IPS-20b (cell line): Measurements from ENCODE around the gene APLN.

Experiments
- H3K27ac ChIP-seq: one replicate; pipeline ENCODE4 v1.5.1; 2013; ENCODE audit warnings: low read length
- H3K27me3 ChIP-seq: 2 replicates; pipeline ENCODE4 v1.6.1; 2013; ENCODE audit warnings: mild to moderate bottlenecking, low read length, inconsistent platforms; ENCODE audit not compliant: insufficient read depth
- H3K36me3 ChIP-seq: 2 replicates; pipeline ENCODE4 v1.6.1; 2013; ENCODE audit warnings: low read depth, mild to moderate bottlenecking, inconsistent platforms, low read length, moderate library complexity; ENCODE audit not compliant: insufficient read depth
- H3K4me1 ChIP-seq: 2 replicates; pipeline ENCODE4 v1.6.1; 2013; ENCODE audit warnings: mild to moderate bottlenecking, control low read depth, inconsistent platforms, low read length, moderate library complexity; ENCODE audit not compliant: insufficient read depth
- H3K4me3 ChIP-seq: 2 replicates; pipeline ENCODE4 v1.5.1; 2013; ENCODE audit warnings: mild to moderate bottlenecking, low read length, inconsistent platforms
- H3K9ac ChIP-seq: 2 replicates; pipeline ENCODE4 v1.6.1; 2013; ENCODE audit warnings: low read depth, mild to moderate bottlenecking, inconsistent platforms, low read length, moderate library complexity
- H3K9me3 ChIP-seq: 2 replicates; pipeline ENCODE4 v1.6.1; 2013; ENCODE audit warnings: mild to moderate bottlenecking, low read depth, low read length, inconsistent platforms; ENCODE audit not compliant: insufficient read depth

The APLN gene

DNA sequence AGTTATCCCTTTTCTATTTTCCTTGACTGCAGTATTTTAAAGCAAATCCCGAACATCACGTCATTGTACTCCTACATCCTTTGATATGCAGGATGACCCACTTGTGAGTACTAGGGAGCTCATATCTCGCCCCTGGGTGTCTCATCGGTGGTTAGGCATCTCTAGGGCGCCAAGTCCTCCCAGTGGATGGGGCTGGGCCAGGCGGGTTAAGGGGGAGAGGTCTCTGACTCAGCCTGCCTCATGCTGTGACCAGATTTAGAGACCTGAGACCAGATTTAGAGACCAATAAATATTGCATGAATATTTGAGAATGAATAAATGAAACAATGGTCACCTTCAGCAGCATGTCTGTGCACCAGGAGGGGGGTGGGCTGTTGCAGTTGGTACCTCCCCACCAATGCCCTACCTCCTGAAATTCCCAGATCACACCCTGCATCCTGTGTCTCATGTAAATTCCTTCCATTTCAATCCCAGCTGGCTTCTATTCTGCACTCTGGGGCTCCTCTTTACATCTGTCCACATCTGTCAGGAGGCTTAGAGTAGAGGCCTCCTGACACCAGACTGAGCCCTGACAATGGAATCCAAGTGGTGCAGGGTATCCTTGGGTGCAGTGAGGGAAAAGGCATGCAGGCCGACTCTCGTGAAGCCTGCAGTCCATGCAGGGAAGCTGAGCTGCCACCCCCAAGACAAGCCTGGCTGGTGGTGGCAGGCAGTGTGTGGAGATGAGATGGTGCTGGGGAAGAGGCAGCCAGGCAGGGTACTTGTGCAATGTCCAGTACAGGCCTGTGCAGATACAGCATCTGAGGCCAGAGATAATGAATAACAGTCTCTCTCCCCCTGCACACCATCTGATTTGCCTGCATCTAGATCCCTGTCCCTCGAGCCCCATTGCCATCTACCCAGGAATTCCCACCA, 5.2 kb downstream of the APLN start:
- Histone ChIP-seq H3K4me1 (no peaks in the 10 kb centered on the region; the same call in 1 of the 2 replicates), H3K36me3 (no peaks in the 10 kb centered on the region), H3K9ac (no peak overlapping the region), H3K27ac (no peak overlapping the region), H3K27me3 (peaks cover 64% of the 10 kb centered on the region), H3K4me3 (no peak overlapping the region), H3K9me3 (no peaks in the 10 kb centered on the region)

DNA sequence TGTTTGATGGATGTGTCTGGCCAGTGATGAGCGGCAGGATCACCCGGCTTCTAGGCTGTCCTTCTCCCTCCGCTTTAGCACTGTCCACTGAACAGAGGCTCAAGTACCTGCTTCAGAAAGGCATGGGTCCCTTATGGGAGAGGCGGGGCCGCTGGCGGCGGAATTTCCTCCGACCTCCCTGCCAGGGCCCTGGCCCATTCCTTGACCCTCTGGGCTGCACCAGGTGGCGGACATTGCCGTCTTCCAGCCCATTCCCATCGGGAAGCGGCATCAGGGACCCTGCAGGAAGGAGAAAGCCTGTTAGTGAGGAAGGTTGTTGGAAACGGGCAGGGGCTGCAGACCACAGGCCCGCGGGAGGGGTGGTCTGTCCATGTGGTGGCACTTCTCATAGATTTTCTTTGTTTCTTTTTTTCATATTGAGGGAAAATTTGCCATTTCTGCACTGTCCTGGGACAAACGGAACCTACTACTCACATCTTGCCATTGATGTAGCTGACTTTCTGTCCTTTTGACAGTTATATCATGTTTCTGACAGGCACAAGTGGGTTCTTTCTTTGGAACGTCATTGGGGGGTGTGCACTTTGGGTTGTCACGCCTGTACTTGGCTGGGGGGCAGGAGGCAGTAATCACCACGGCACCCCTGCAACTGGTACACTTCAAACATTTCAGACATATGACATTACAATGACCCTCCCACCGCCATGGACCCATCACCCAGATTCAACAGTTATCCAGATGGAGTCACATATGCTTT, 6.1 kb downstream of the APLN start:
- Histone ChIP-seq H3K9me3 (no peaks in the 10 kb centered on the region), H3K4me3 (no peak overlapping the region), H3K4me1 (no peaks in the 10 kb centered on the region; the same call in 1 of the 2 replicates), H3K9ac (no peak overlapping the region), H3K27me3 (peaks cover 56% of the 10 kb centered on the region), H3K36me3 (no peaks in the 10 kb centered on the region), H3K27ac (no peak overlapping the region)

DNA sequence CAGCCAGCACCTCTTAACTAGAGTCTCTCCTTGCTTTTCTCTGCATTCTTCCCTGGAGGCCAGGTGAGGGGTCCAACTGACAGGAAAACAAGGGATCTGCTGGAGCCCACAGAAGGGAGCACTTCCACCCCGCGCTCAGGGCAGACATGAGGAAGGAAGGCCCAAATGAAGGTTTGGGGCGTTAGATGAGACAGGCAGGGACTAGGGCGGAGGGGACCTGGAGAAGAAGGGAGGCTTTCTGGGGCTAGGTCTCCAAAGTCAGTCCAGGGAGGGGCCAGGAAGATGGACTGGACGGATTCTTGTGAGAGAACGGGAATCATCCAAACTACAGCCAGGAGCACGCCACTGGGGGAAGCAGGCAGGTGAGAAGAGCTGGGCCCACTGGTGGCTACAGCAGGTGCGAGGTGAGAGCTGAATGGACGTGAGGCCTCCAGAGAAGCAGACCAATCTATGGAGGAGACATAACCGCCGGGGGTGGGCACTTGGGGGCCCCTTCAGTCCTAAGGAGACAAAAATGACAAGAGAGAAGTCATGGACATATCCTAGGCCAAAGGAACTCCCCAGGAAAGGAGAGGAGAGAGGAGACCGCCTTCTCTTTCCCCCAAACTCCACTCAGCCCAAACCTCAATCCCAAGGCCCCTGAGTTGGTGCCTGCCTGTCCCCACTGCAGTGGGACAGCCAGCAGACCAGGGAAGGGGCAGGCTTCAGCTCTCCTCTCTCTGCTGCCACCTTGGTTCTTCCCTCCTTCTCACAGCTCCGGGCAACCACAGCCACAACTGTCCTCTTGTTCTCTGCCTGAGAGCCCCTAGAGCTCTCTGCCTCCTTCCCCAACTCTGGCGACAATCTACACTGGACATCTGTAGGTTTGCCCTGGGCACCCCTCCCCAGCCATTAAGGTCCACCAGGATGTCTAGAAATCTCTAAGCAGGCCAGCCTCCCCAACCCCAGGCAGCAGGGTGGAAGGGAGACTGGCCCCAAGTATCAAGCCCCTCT, 7.0 kb downstream of the APLN start:
- Histone ChIP-seq H3K27ac (no peak overlapping the region), H3K36me3 (no peaks in the 10 kb centered on the region), H3K9ac (no peak overlapping the region), H3K4me1 (no peaks in the 10 kb centered on the region; the same call in 1 of the 2 replicates), H3K4me3 (no peak overlapping the region), H3K27me3 (peaks cover 46% of the 10 kb centered on the region), H3K9me3 (no peaks in the 10 kb centered on the region)

DNA sequence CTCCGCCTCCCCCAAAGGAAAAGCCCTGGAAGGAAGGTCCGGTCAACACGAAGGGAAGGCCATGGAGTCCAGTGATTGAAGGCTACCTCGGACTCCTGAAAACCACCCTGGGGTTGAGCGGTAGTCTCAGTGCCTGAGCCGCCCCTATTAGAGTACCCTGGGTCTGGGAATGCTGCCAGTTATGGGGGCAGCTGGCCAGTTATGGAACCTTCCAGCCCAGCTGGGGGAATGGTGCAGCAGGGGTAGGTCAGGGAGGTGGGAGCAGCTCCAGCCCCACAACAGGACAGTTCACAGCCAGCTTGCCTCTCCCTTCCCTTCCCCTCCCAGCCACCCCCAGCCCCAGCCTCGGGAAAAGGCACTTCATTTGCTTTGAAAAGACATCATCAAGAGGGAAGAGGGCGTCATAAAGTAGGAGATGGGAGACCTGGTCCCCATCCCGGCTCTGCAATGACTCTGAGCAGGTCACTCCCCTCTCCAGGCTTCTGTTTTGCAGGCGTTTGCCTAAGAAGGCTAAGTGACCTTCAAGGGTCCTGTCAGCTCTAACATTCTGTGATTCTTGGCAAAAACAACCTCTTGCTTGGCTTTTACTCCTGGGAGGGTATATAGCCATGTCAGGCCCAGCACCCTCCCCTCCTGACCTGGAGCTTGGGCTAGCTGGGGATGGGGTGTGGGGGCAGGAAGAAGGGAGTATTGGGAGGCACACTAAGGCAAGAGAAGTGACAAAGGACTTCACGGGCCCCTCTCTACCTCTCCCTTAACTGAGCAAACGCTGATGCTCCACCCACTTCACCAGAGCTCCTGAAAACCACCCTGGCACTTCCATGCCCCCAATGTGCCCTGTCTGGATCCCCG, 8.0 kb downstream of the APLN start:
- Histone ChIP-seq H3K4me3 (no peak overlapping the region), H3K9ac (no peak overlapping the region), H3K27ac (no peak overlapping the region), H3K36me3 (no peaks in the 10 kb centered on the region), H3K4me1 (no peaks in the 10 kb centered on the region; the same call in 1 of the 2 replicates), H3K27me3 (peaks cover 37% of the 10 kb centered on the region), H3K9me3 (no peaks in the 10 kb centered on the region)

DNA sequence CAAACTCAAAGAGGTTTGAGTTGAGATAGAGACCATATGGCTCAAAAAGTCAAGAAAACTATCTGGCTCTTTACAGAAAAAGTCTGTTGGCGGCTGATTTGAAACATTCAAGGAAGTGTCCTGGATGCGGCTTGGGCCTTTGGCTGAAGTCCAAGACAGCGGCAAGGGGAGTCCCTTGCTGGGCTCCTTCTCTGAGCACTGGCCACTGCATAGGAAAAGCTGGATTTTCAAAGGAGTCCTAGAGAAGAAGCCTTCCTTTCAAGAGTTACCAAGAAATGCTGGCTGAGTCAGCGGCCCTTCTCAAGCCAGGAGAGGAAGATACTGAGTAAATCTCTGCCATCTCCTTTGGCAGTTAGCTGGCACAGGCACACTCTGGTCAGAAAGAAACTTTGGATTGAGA, 12.1 kb downstream of the APLN start:
- Histone ChIP-seq H3K36me3 (no peaks in the 10 kb centered on the region), H3K9ac (no peak overlapping the region), H3K27me3 (peaks cover 4% of the 10 kb centered on the region; the same call in 1 of the 2 replicates), H3K27ac (no peak overlapping the region), H3K4me1 (no peaks in the 10 kb centered on the region), H3K9me3 (no peaks in the 10 kb centered on the region), H3K4me3 (no peak overlapping the region)

DNA sequence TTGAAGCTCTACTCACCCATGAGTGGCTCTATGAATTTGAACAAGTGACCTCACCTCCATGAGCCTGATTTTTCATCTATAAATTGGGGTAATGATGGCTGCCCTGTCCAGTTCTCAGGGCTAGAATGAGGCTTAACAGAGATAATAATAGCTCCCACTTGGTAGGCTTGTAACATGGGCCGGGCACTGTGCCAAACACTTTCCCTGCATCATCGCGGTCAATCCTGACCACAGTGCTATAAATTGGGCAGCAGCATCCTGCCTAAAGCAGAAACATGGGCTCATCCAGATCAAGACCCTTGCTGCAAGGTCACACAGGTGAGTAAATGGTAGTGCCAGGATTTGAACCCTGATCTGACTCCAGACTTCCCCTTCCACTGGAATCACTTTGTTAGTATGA, 12.8 kb downstream of the APLN start:
- Histone ChIP-seq H3K27me3 (no peaks in the 10 kb centered on the region), H3K9me3 (no peaks in the 10 kb centered on the region), H3K36me3 (no peaks in the 10 kb centered on the region), H3K4me1 (no peaks in the 10 kb centered on the region), H3K27ac (no peak overlapping the region), H3K4me3 (no peak overlapping the region), H3K9ac (no peak overlapping the region)

DNA sequence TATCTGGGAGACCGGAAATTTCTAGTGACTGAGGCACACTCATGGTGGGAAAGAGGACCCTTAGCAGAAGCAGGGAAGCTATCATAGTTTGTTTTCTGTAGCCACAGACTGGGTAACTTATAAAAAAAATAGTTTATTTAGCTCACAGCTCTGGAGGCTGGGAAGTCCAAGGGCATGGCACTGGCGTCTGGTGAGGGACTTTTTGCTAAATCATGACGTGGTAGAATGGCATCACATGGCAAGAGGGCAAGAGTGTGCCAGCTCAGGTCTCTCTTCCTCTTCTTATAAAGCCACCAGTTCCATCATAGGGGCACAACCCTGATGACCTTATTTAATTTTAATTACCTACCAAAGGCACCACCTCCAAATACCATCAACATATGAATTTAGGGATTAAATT, 13.3 kb downstream of the APLN start:
- H3K27ac ChIP-seq = no peak overlapping the region
- no peaks in the 10 kb centered on the region for H3K36me3 ChIP-seq
- no peak overlapping the region for H3K4me3 ChIP-seq
- H3K4me1 ChIP-seq = no peaks in the 10 kb centered on the region
- no peaks in the 10 kb centered on the region for H3K27me3 ChIP-seq
- H3K9me3 ChIP-seq = no peaks in the 10 kb centered on the region
- H3K9ac ChIP-seq = no peak overlapping the region

DNA sequence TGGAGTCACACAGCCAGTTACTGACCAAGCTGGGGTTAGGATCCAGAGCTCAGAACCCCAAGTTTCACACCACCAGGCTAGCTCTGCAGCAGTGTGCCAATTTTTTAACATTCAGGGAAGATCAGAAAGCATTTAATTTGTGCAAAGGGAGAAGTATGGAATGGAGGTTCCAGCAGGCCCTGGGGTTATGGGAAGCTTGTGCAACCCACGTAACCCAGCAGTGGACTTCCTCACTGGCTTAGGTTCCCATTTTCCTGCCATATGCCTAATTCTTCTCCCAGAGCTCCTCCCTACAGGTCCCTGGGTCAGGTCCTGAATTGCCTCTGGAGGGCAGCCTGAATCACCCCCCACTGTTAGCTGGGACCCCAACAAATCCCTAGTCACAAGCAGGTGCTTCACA, 14.0 kb downstream of the APLN start:
- Histone ChIP-seq H3K27me3 (no peaks in the 10 kb centered on the region), H3K4me3 (no peak overlapping the region), H3K9ac (no peak overlapping the region), H3K36me3 (no peaks in the 10 kb centered on the region), H3K9me3 (no peaks in the 10 kb centered on the region), H3K27ac (no peak overlapping the region), H3K4me1 (no peaks in the 10 kb centered on the region)

DNA sequence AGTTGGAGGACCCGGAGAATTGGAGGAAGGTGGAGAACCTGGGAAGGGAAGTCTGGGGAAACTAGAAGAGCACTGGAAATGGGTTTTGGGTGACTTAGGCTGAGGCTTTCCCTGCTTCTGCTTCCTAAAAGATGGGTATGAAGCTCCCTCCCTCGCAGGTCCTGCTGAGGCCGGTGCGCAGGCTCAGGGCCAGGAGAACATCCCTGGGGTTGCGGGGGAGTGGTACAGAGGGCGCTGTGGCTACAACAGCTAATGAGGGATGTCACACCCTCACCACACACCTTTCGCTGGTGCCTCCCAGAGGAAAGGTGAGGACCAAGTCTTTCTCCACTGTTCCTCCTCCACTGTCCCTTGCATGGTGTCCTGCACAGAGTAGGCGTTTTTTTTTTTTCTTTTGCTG, 15.8 kb downstream of the APLN start:
- Histone ChIP-seq H3K27me3 (no peaks in the 10 kb centered on the region), H3K36me3 (no peaks in the 10 kb centered on the region), H3K9me3 (no peaks in the 10 kb centered on the region), H3K4me1 (no peaks in the 10 kb centered on the region), H3K27ac (no peak overlapping the region), H3K9ac (no peak overlapping the region), H3K4me3 (no peak overlapping the region)

DNA sequence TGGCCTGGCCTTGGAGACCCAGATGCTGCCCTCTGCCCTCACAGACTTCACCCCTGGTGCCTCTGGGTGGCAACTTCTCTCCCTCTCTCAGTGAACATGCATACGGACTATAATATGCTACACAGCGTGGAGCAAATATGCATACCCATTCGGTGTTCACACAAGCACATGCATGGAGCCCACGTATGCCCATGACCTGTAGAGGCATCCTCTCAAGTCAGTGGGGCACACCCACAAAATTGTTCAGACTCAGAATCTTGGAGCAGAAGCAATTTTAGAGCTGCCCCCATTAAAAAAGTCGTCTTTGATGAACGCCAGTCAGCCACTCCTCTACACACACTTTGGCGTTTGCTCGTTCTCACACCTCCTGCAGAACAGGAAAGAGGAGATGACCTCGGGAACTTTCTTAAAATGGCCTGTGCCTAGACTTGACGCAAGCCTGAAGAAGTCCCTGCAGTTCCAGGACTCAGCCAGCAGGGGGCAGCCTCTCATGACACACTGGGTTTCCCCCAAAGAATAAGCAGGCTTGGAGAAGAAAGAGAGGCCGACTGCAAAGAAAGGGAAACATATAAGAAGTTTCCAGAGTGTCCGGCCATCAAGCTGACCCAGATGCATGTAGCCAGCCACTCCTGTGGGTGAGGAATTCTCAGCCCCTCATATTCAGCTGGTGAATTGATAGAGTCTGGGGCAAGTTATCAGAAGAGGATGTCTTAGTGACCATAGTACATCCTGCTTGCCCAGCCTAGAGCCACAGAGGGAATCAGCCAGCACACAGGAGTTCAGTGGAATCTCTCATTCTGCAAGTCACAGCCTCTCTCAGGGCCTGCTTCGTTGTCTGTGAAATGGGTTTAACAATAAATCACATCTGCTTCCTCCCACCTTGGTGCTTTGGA, 17.3 kb downstream of the APLN start:
- no peak overlapping the region for H3K27ac ChIP-seq
- no peaks in the 10 kb centered on the region for H3K4me1 ChIP-seq
- H3K36me3 ChIP-seq = no peaks in the 10 kb centered on the region
- H3K9me3 ChIP-seq = no peaks in the 10 kb centered on the region
- H3K27me3 ChIP-seq = no peaks in the 10 kb centered on the region
- no peak overlapping the region for H3K4me3 ChIP-seq
- no peak overlapping the region for H3K9ac ChIP-seq
